D721Med (cell line): ENCODE results near the gene RHAG.

Source experiments
- DNase-seq: peaks from one replicate; pipeline ENCODE4 v3.0.0; 2011; ENCODE audit warnings: low spot score; ENCODE audit not compliant: insufficient read length
- FAIRE-seq: peaks from 2 replicates; lab custom pipeline; 2011; peaks lifted over from hg19 to GRCh38; lab: Jason Lieb, UNC
- TF ChIP-seq, protein P1 (sequence below): IDR thresholded peaks from 2 replicates; pipeline ENCODE4 v1.5.1; 2012; ENCODE audit warnings: mild to moderate bottlenecking, control low read depth; ENCODE audit not compliant: insufficient read depth; ENCODE audit errors: missing control alignments

RHAG gene

DNA sequence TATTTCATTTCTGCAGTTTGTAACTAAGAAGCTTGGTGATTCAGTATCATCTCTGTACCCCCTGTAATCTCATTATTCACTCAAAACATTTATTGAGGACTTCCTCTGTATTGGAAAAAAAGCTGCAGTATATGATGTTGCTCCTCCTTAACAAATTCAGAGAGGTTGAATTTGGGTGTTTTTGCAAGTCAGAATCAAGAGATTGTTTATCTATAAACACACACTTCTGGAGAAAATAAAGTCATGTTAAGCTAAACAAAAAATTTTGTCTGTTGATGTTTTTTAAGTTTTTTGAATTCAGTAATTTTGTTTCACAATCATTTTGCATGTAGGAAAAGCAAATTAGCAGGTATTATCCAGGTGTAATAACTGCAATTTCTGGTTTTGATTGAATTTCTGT is 11.4 kb upstream of the RHAG start:
- FAIRE-seq (no peak), DNase-seq (no peak)

GRCh38 chr6:49647476-49647875 is 10.8 kb upstream of the RHAG start:
- DNase-seq, result no peak
- FAIRE-seq, result no peak
- TF ChIP-seq, protein P1, sequence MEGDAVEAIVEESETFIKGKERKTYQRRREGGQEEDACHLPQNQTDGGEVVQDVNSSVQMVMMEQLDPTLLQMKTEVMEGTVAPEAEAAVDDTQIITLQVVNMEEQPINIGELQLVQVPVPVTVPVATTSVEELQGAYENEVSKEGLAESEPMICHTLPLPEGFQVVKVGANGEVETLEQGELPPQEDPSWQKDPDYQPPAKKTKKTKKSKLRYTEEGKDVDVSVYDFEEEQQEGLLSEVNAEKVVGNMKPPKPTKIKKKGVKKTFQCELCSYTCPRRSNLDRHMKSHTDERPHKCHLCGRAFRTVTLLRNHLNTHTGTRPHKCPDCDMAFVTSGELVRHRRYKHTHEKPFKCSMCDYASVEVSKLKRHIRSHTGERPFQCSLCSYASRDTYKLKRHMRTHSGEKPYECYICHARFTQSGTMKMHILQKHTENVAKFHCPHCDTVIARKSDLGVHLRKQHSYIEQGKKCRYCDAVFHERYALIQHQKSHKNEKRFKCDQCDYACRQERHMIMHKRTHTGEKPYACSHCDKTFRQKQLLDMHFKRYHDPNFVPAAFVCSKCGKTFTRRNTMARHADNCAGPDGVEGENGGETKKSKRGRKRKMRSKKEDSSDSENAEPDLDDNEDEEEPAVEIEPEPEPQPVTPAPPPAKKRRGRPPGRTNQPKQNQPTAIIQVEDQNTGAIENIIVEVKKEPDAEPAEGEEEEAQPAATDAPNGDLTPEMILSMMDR, result no peak

More for the DNA sequence above, 11.4 kb upstream of the RHAG start:
- TF ChIP-seq, protein P1, result no peak

- DNase-seq (no peak), FAIRE-seq (no peak)
- TF ChIP-seq, protein P1, result no peak
Measured at GRCh38 chr6:49646942-49647341, 10.3 kb upstream of the RHAG start.

GRCh38 chr6:49646130-49646824 is 9.6 kb upstream of the RHAG start:
- FAIRE-seq (no peak), DNase-seq (no peak)
- TF ChIP-seq, protein P1, result no peak

GRCh38 chr6:49645139-49645538 is 8.5 kb upstream of the RHAG start:
- TF ChIP-seq, protein P1, result no peak
- no peak for DNase-seq
- FAIRE-seq, result no peak

- FAIRE-seq (no peak), DNase-seq (no peak)
- TF ChIP-seq, protein P1, result no peak
Measured at GRCh38 chr6:49639177-49639817, 2.7 kb upstream of the RHAG start.

DNA sequence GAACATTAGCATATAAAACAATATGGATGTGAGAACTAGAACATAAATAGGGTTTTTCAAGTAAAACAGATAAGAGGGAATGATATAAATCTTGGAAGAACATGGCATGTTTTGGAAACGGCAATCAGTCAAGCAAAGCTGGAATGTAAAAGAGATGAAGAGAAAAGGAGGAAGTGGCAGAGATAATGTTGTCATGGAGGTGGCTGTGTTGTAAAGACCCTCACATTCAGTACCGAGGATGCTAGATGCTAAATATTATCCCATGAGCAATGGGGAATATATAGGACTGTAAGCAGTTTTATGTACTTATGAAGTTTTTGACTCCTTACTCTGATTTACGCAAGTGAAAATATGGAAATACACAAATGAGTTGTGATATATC is 702 bp upstream of the RHAG start:
- DNase-seq (no peak), FAIRE-seq (no peak)
- TF ChIP-seq, protein P1, result no peak
